Measurements from ENCODE around the gene PRRC2C.

GRCh38 chr1:171513743-171514142, 28.4 kb downstream of the PRRC2C start:
- no peak for TF ChIP-seq CTCF (IDR thresholded peaks at IDR 0.05)
- no peak for TF ChIP-seq POLR2A (IDR thresholded peaks at IDR 0.05)

Measured in thyroid gland (tissue), 4 donors.